ENCODE results near the gene UGGT2. TPM values are rescaled to one million over a fixed set of nuclear protein-coding genes. Genes with fewer than 3 reads are reported as not detected.
"Not testable (repeated sequence)": the region's sequence is repeated elsewhere in the genome, so short reads cannot be mapped to it uniquely, and the experiment has no call there.

UGGT2 gene
- total RNA-seq, 4 donors from 2014 or later, result 19.5 to 148 (median 41.0) TPM

- in situ Hi-C loops (cut with MboI; ENCODE audit: low pct_ligation_motif_present in 1 of 4, low pct_unique_long_range_greater_than_20kb in 1 of 4, low sequenced_read_pairs in 3 of 4), result no loop called here
- H3K9me3 ChIP-seq, result no peaks in the 10 kb centered on the region
- 85 to 92% methylated on average over 5 of the region's 5 CpGs for WGBS, 2 donors (ENCODE audit: low coverage in 1 of 2)
These were observed 65.4 kb downstream of the UGGT2 start for GRCh38 chr13:95987841-95988240.

DNA sequence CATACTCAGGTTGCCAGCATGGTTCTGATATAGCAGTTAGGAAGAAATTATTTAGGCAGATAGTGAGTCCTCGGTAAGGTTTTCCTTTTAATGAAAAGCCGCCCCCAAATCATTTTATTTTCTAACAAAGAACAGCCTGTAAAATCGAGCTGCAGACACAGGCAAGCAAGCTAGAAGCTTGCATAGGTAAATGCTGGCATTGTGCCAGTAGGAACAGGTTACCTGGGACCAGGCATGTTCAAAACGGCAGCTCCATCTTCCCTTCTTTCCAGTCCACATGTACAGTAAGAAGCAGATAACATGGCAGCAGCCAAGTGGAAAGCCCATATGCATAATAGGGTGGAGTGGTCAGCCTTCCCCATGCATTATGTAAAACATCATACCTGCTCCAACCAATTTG, 71.1 kb downstream of the UGGT2 start:
- intact Hi-C loops (cut with DNase I; ENCODE audit: low total_unique reads) (no loop called here), in situ Hi-C loops (cut with MboI; ENCODE audit: low pct_ligation_motif_present in 1 of 4, low pct_unique_long_range_greater_than_20kb in 1 of 4, low sequenced_read_pairs in 3 of 4) (no loop called here)
- H3K4me3 ChIP-seq, result no peak overlapping the region
- DNase-seq, result no peak
- no peaks in the 10 kb centered on the region for H3K9me3 ChIP-seq
- H3K4me1 ChIP-seq, result no peaks in the 10 kb centered on the region
- no peak for TF ChIP-seq POLR2AphosphoS5 (IDR thresholded peaks at IDR 0.05)
- no peak for TF ChIP-seq EP300 (IDR thresholded peaks at IDR 0.05; ENCODE audit: low read depth)
- TF ChIP-seq, protein P1, sequence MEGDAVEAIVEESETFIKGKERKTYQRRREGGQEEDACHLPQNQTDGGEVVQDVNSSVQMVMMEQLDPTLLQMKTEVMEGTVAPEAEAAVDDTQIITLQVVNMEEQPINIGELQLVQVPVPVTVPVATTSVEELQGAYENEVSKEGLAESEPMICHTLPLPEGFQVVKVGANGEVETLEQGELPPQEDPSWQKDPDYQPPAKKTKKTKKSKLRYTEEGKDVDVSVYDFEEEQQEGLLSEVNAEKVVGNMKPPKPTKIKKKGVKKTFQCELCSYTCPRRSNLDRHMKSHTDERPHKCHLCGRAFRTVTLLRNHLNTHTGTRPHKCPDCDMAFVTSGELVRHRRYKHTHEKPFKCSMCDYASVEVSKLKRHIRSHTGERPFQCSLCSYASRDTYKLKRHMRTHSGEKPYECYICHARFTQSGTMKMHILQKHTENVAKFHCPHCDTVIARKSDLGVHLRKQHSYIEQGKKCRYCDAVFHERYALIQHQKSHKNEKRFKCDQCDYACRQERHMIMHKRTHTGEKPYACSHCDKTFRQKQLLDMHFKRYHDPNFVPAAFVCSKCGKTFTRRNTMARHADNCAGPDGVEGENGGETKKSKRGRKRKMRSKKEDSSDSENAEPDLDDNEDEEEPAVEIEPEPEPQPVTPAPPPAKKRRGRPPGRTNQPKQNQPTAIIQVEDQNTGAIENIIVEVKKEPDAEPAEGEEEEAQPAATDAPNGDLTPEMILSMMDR (IDR thresholded peaks at IDR 0.05), result no peak
- TF ChIP-seq POLR2A (IDR thresholded peaks at IDR 0.05), result no peak
- WGBS, 2 donors (ENCODE audit: low coverage in 1 of 2), result 71 to 80% methylated on average over 3 to 4 of the region's 4 CpGs
- no peaks in the 10 kb centered on the region for H3K27me3 ChIP-seq
- no peaks in the 10 kb centered on the region for H3K36me3 ChIP-seq
- no peak overlapping the region for H3K27ac ChIP-seq

More at GRCh38 chr13:95987841-95988240, 65.4 kb downstream of the UGGT2 start:
- Histone ChIP-seq H3K4me3 (no peak overlapping the region), H3K4me1 (no peaks in the 10 kb centered on the region), H3K27ac (no peak overlapping the region), H3K36me3 (no peaks in the 10 kb centered on the region), H3K27me3 (no peaks in the 10 kb centered on the region)
- no peak for TF ChIP-seq EP300 (IDR thresholded peaks at IDR 0.05; ENCODE audit: low read depth)
- TF ChIP-seq POLR2A (IDR thresholded peaks at IDR 0.05), result no peak
- TF ChIP-seq, protein P1 (IDR thresholded peaks at IDR 0.05), result no peak
- TF ChIP-seq POLR2AphosphoS5 (IDR thresholded peaks at IDR 0.05), result no peak
- intact Hi-C loops (cut with DNase I; ENCODE audit: low total_unique reads), result no loop called here
- DNase-seq, result no peak

DNA sequence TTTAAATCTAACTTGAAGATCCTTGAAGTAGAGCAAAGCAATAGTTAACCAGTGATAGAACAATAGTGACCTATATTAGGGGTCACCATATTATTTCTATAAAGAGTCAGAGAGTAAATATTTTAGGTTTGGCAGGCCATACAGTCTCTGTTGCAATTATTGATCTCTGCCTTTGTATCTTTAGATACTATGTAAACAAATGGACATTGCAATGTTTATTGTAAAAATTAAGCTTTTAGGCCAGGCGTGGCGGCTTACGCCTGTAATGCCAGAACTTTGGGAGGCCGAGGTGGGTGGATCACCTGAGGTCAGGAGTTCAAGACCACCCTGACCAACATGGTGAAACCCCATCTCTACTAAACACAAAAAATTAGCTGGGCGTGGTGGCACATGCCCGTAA, 80.5 kb downstream of the UGGT2 start:
- H3K9me3 ChIP-seq; H3K4me3 ChIP-seq; DNase-seq; intact Hi-C loops (cut with DNase I; ENCODE audit: low total_unique reads); H3K36me3 ChIP-seq; H3K27ac ChIP-seq; in situ Hi-C loops (cut with MboI; ENCODE audit: low pct_ligation_motif_present in 1 of 4, low pct_unique_long_range_greater_than_20kb in 1 of 4, low sequenced_read_pairs in 3 of 4); H3K4me1 ChIP-seq; H3K27me3 ChIP-seq: not testable (repeated sequence)
- WGBS, 2 donors (ENCODE audit: low coverage in 1 of 2), result 80 to 96% methylated on average over 1 to 6 of the region's 6 CpGs

GRCh38 chr13:95970878-95971277, 82.3 kb downstream of the UGGT2 start:
- WGBS, 2 donors (ENCODE audit: low coverage in 1 of 2), result 79 to 83% methylated on average over 2 of the region's 2 CpGs
- Histone ChIP-seq H3K4me3 (no peak overlapping the region), H3K9me3 (peaks cover 0 to 2% of the 10 kb centered on the region in 2 donors), H3K27ac (no peak overlapping the region), H3K27me3 (no peaks in the 10 kb centered on the region), H3K36me3 (no peaks in the 10 kb centered on the region), H3K4me1 (no peaks in the 10 kb centered on the region)
- DNase-seq, result no peak
- TF ChIP-seq, protein P1 (IDR thresholded peaks at IDR 0.05), result no peak
- TF ChIP-seq EP300 (IDR thresholded peaks at IDR 0.05; ENCODE audit: low read depth), result no peak
- in situ Hi-C loops (cut with MboI; ENCODE audit: low pct_ligation_motif_present in 1 of 4, low pct_unique_long_range_greater_than_20kb in 1 of 4, low sequenced_read_pairs in 3 of 4), result no loop called here
- intact Hi-C loops (cut with DNase I; ENCODE audit: low total_unique reads), result no loop called here

- WGBS, 2 donors (ENCODE audit: low coverage in 1 of 2), result 67 to 74% methylated on average over 1 to 2 of the region's 2 CpGs
- DNase-seq, result no peak
- intact Hi-C loops (cut with DNase I; ENCODE audit: low total_unique reads), result no loop called here
These were observed 84.3 kb downstream of the UGGT2 start for GRCh38 chr13:95968906-95969305.

More at GRCh38 chr13:95968906-95969305, 84.3 kb downstream of the UGGT2 start:
- no peaks in the 10 kb centered on the region for H3K36me3 ChIP-seq
- H3K9me3 ChIP-seq, result peaks cover 0 to 5% of the 10 kb centered on the region in 2 donors
- H3K27me3 ChIP-seq, result no peaks in the 10 kb centered on the region
- TF ChIP-seq POLR2A (IDR thresholded peaks at IDR 0.05), result no peak
- TF ChIP-seq EP300 (IDR thresholded peaks at IDR 0.05; ENCODE audit: low read depth), result no peak
- TF ChIP-seq POLR2AphosphoS5 (IDR thresholded peaks at IDR 0.05), result no peak
- TF ChIP-seq, protein P1 (IDR thresholded peaks at IDR 0.05), result no peak
- H3K4me1 ChIP-seq, result no peaks in the 10 kb centered on the region
- in situ Hi-C loops (cut with MboI; ENCODE audit: low pct_ligation_motif_present in 1 of 4, low pct_unique_long_range_greater_than_20kb in 1 of 4, low sequenced_read_pairs in 3 of 4), result no loop called here
- H3K27ac ChIP-seq, result no peak overlapping the region
- H3K4me3 ChIP-seq, result no peak overlapping the region
